GM19455 (cell line): ENCODE measurements around the gene CPT2.

Source experiments
- ATAC-seq: cut with Tn5 transposase; IDR thresholded peaks from one replicate; pipeline ENCODE4 v1.9.1; 2021; ENCODE audit not compliant: unreplicated experiment

The CPT2 gene

DNA sequence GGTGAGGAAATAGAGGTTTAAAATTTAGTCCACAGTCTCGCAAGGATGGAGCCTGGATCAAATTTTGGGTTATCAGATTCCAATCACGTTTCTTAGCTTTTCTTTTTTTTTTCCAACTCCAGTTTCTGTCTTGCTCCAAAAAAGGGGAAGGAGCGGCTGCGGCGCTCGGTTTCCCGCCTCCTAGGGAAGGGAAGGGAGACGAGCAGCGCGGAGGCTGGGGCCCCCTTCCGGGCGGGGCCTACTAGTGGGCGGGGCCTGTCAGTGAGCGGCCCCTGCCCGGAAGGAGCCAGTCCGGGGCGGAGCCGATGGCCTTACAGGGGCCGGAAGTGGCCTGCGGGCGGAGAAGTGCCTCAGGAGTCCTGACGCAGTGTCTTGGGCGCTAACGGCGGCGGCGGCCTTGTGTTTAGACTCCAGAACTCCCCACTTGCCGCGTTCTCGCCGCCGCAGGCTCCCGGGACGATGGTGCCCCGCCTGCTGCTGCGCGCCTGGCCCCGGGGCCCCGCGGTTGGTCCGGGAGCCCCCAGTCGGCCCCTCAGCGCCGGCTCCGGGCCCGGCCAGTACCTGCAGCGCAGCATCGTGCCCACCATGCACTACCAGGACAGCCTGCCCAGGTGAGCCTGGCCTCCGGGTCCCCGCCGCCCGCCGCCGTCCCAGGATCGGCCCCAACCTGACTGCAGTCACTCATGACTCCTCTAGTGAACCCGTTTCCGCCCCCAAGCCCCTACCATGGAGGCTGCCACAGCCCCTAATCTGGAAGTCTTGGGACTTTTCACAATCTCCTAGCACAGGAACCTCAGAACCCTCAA is at the start of gene CPT2:
CPT2 (plus strand) TSS at position 340 of the 806 bp plus-strand sequence; CDS start at position 460, 120 bp downstream.
- ATAC-seq = peak; percentile 99

DNA sequence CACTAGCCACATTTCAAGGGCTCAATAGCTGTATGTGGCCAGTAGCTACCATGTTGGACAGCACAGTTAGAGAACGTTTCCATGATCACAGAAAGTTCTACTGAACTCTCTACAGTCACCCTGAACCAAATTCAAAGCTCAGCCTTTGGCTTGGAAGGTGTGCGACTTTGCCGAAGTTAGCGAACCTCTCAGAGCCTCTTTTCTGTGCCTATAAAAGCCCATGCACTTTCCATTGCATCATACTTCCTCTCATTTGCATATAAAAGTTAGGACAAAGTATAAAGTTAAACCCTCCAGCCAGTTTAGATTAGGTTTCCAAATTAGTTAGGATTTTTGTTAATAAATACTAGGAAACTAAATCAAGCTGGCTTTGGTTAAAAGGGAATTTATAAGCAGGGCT is 49.5 kb upstream of the CPT2 start:
- no peak for ATAC-seq

DNA sequence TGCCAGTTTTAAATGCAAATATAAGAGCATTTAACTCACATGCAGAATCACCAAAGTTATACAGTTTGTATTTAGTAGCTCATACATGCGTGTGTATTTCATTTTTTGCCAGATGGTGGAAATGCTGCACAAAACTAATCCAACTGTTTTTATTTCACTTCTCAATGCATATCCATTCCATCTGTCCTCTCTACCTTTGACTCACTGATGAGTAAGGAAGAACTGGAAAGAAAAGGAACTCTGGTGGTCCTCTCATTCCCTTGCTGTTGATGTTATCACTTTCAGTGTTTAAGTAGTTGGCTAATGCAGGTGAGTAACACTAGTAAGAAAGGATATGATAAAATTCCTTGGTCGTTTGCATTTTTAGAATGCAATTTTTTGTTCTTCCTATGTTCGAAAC is 48.5 kb upstream of the CPT2 start:
- no peak for ATAC-seq

DNA sequence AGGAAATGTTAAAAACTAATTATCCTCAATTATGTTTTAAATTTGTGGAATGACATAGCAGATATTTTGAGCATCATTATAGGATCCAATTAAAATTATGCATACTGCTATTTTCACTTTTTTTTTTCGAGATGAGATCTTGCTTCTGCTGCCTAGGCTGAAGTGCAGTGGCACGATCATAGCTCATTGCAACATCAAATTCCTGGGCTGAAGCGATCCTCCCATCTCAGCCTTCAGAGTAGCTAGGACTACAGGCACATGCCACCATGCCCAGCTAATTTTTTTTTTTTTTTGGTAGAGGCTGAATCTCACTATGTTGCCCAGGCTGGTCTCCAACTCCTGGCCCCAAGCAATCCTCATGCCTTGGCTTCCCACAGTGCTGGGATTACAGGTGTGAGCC is 42.9 kb upstream of the CPT2 start:
- no peak for ATAC-seq

DNA sequence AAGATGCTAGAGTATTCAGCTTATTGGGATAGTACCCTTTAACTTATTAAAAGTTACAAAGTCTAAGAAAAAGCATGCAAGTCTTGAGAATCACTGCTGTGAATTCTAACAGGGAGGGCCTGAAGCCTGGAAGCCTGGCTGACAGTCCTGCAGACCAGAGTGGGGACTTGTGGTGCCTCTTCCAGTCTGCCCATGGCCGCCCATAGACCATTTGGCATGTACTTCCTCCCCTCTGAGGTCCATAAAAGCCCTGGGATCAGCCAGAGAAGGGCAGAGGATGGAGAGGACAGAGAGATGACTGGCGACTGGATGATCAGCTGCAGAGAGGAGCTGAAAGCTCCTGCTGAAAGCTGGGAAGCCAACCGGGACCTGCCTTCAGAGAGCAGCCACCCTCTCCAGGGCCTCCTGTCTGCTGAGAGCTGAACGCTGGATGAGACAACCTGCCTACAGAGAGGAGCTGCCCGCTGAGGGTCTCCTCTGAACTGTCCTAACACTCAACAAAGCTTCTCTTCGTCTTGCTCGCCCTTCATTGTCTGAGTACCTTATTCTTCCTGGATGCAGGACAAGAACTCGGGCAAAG is 41.7 kb upstream of the CPT2 start:
- ATAC-seq = no peak

DNA sequence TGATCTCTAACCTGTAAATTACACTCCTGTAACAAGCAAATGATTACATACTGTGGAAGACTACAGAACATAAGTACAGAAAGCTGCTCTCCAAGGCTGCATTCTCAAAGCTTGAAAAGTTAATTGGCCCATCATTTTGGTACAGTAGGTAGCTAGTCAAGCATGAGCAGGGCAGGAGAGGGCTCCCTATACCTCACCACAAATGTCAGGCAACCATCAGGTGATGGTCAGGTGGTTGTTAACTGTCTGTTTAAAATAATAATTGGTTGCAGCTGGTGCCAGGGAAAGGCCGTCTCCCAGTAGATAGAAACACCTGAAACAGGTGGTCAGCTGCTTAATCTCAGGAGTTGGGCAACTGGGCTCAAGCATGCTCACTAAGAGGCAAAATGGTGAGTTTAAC is 41.1 kb upstream of the CPT2 start:
- ATAC-seq = no peak

DNA sequence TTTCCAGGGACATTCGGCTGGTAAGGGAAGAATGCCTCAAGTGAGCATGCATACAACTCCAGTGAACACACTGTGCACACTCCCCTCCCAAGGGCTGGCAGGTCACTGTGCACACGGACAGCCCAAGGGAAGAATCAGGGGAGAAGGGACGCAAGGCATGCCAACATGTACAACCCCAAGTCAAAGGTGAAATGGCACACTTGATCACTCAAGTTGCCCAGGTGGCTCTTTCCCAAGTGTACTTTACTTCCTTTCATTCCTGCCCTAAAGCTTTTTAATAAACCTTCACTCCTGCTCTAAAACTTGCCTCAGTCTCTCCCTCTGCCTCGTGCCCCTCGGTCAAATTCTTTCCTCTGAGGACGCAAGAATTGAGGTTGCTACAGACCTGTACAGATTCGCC is 40.7 kb upstream of the CPT2 start:
- ATAC-seq = no peak

DNA sequence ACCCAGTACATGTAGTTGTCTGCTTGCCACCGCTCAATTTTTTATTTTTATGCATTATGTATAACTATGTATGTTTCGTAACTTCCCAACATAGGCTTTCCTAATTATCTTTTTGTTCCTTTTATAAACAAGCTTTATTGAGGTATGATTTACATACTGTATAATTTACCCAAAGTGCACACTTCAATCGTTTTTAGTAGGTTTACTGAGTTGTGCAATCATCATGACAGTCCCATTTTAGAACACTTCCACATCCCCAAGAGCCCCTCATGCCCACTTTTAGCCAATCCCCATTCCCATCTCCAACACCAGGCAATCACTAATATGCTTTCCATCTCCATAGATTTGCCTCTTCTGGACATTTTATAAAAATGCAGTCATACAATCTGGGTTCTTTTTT is 39.8 kb upstream of the CPT2 start:
- no peak for ATAC-seq

DNA sequence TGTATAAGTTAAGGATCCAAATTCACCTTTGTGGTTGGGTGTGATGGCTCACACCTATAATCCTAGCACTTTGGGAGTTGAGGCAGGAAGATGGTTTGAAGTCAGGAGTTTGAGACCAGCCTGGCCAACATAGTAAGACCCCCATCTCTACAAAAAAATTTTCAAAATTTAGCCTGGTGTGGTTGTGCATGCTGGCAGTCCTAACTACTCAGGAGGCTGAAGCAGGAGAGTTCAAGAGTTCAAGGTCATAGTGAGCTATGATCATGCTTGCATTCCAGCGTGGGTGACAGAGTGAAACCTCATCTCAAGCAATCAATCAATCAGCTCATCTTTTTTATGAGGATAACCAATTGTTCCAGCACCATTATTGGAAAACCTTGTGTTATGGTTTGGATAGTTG is 37.7 kb upstream of the CPT2 start:
- no peak for ATAC-seq

DNA sequence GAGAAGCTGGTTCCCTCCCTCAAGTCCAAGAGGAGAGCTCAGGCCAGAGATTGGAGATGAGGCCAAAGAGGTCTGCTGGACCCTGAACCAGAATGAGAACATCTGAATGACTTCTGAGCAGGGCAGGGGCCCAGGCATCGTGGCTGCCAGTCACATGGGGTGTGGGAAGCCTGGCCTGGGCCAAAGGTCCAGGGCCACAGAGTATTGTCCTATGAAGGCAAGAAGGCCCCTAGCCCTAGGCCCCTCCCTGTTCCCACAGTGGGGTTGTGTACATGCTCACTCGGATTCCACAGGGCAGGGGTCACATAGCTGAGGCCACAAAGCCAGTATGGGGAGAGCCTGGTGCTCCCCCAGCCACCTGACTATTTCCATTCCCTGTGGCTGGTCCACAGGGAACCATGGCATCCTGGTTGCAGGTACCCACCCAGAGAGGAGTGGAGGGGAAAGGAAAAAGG is 35.7 kb upstream of the CPT2 start:
- no peak for ATAC-seq

DNA sequence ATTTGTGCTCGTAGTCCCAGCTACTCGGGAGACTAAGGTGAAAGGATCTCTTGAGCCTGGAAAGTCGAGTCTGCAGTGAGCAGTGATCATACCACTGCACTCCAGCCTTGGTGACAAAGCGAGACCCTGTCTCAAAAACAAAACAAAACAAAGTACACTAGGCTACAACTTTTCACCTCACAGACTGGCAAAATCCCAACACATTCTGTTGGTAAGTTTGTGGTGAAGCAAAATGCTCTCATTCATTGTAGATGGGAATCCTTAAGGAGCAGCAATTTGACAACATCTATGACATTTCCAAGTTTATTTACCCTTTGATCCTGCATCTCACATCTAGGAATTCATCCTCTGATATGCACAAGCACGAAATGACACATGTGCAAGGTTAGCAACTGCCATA is 34.0 kb upstream of the CPT2 start:
- no peak for ATAC-seq

DNA sequence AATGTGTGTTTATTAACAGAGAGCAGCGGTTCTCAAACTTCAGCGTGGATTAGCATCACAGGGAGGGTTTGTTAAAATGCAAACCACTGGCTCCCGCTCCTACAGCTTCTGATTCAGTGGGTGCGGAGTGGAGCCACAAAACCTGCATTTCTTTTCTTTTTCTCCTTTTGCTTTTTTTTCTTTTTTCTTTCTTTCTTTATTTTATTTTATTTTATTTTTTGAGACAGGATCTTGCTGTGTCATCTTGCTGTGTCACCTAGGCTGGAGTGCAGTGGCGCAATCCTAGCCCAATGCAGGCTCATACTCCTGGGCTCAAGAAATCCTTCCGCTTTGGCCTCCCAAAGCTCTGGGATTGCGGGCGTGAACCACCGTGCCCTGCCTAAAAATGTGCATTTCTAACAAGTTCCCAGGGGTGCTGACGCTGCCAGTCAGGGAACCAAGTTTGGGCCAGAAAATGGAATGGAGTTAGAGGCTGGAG is 33.3 kb upstream of the CPT2 start:
- ATAC-seq = no peak

DNA sequence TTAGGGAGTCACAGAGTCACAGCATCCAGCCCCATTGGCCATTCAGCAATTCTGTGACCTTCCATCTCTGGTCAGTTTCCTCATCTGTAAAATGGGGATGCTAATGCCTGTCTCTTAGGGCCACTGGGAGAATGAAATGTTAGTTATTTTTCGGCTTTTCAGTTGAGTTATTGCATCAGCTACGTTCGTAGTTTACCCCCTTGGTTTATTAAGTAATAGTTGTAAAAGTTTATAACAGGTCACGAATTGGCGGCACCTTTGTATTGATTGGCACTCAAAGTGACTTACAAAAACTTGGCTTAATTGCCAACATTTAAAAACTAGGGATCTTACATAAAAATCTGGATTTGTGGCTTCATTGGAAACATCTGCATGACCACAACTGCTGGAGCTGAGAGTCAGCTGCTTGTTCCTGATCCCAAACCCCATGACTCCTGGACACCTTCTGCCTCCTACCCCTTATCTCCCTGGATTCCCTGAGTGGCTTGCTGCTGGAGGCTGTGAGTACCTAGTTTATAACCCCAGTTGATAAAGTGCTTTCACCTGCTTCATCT is 31.1 kb upstream of the CPT2 start:
- no peak for ATAC-seq

DNA sequence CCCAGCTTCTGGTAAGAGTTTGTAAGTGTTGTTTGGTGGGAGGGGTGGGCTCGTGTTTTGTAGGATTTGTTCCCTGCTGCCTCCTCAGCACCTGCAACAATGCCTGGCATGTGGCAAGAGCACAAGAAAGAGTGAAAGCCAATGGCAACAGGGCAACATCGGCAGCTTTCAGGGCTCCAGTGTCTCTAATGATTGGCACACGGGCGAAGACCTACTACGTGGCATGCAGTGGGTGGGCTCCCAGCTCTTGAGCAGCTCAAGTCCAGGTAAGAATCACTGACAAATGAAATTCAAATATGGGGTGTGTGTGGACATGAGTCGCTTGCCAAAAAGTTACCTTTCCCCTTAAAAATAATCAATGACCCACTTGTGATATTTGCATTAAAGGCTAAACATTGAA is 30.3 kb upstream of the CPT2 start:
- no peak for ATAC-seq

DNA sequence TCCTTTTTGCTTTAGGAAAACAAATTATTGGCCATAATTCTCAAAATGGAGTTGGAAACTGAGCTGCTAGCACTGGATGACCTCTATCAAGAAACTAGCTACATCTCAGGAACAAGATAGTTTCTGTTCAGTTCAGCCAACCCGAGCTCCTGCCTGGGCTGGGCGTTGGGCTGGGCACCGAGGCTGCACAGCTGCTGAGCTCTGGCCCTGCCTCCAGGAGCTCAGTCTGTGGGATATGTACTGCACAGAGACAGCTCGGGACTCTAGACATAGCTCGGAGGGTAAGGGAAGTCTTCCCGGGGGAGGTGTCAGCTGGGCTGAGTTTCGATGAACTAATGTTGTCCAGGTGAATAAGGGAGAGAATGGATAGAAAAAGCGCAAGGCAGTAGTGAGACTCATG is 29.7 kb upstream of the CPT2 start:
- no peak for ATAC-seq

DNA sequence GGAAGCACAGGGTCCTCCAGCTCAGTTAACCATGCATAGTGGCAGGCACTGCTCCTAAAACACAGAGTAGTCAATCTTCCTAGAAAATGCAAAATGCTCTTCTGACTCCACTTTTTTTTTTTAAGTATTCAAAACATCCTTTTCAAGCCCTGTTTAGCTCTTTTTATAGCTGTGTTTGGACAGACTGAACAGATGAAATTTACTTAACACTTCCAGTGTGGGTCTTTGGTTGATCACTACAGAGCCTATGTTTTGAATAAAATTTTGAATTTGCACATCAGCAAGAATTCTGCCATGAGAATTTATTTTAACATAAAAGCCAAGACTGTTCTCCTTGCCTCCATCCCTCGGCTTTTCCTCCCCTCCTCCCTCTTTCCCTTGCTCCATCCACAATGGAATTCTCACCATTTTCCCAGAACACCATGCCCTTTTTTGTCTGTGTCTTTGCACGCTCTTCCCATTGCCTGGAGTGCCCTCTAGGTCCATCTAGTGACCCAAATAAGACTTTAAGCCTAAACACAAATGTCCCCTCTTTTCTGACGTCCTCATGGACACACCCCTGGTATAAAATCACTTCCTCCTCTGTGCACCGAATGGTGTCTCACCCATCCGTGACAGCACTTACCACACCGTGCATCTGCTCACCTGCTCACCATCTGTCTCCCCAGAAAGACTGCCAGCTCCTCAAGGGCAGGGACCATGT is 24.0 kb upstream of the CPT2 start:
- ATAC-seq = no peak

DNA sequence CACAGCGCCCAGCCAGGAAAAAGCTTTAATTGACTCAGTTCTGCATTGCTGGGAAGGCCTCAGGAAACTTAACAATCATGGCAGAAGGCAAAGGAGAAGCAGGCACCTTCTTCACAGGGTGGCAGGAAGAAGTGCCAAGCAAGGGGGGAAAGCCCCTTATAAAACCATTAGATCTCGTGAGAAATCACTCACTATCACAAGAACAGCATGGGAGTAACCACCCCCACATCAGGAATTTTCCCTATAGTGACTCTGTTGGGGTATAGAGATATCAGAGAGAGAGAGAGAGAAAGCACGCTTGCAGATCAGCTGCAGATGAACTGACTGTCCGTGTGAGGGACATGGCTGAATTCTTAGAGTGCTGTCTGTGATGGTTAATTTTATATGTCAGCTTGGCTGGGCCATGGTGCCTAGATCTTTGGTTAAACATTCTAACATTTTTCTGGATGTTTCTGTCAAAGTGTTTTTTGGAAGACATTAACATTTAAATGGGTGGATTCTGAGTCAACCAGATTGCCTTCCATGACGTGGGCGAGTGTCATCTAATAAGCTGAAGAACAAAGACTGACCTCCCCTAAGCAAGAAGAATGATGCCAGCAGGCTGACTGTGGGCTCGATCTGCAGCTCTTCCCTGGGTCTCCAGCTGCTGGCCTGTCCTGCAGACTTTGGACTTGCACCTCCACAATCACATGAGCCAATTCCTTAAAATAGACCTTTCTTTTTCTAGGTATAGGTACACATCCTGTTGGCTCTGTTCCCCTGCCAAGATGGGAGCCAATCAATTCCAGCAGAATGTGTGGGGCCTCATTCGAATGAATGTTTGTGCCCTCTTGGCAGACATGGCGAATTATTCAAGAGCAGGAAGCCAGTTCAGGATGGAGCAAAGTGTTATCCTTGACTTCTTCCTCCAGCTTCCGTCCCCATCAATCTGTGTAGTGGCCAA is 21.4 kb upstream of the CPT2 start:
- no peak for ATAC-seq

DNA sequence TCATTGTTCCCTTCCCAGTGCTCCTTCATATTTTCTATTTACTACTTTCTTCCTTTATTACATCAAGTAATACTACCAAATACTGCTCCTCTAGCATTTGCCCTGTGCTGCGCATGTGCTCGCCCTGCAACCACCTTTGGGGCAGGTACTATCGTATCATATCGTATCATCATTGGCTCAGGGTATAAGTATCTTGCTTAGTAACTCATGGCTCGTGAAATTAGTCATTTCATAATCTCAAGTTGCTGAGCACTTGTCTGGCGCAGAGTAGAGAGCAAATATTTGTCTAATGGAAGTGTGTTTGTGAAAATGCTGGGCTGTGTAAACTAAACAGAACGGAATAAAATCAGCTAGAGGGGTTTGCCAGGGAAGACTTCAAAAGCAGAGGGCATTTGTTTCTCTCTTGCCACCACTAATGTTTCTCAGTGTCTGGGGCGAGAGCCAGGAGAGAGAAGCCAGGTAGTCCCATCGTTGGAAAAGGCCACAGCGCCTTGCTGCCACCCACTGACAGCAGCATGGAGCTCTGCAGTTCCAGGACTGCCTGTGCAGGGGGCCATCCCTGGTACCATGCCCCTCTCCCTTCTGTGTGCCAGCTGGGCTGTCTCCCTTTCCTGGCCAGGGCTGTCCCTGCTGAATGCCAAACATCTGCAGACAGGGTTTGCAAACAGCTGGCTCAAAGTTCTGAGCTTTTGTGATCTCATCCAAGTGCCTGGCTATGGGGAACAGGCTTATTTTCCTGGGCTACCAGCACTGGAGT is 20.0 kb upstream of the CPT2 start:
- no peak for ATAC-seq

DNA sequence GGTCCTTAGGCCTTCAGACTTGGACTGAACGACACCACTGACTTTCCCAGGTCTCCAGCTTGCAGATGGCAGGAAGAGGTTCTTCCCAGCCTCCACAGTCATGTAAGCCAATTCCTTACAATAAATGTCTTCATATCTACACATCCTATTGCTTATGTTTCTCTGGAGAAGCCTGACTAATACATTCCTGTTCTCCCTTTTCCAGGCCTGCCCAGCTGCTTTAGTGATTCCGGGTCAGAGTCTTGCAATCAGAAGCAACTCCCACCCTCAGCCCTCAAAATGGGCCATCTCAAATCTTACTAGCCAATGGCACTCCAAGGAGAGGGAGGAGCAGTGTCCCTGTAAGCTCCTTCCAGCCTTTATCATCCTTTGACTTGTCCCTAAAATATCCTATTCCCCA is 16.4 kb upstream of the CPT2 start:
- ATAC-seq = no peak

DNA sequence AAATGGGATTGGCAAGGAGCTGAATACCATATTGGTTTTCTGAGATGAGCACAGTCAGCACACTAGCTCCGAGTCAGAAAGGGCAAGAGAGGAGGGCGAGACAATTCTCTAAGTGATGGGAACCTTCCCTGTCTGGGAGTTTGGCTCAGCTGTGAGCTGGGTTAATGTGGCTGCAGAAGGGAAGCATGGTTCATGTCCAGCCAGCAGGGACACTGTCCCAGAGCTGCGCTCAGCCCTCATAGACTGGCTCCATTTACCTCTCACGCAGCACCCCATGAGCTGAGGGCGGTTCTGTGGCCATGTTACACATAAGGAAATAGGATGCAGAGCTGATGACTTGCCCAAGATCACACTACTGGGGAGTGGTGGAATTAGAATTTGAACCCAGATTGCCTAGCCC is 15.7 kb upstream of the CPT2 start:
- no peak for ATAC-seq
